HL-60 (cell line): ENCODE results near the gene CEP128.

ENCODE experiments used
- DNase-seq, 2 experiments: peaks; one replicate each; pipeline ENCODE4 v3.0.0-alpha.2; 2010 to 2020; ENCODE audit warnings: low read depth in 1 of 2, low spot score in 1 of 2
- H3K27ac ChIP-seq: fragments of 250-450 bp; sonication (Bioruptor Pico); replicated peaks from 2 replicates; pipeline ENCODE4 v1.5.1; 2020; ENCODE audit warnings: mild to moderate bottlenecking, moderate library complexity
- H3K27me3 ChIP-seq: fragments of 250-450 bp; sonication (Bioruptor Pico); 2 replicates; pipeline ENCODE4 v1.5.1; 2021; ENCODE audit warnings: mild to moderate bottlenecking, moderate library complexity; ENCODE audit not compliant: insufficient read depth, poor library complexity, severe bottlenecking
- H3K4me3 ChIP-seq: replicated peaks from 2 replicates; pipeline ENCODE4 v1.5.1; 2011; ENCODE audit warnings: mild to moderate bottlenecking, control low read depth, low read length; ENCODE audit not compliant: insufficient read depth
- CTCF ChIP-seq: IDR thresholded peaks from one replicate; pipeline ENCODE4 v1.5.1; 2011; ENCODE audit warnings: low read length, control low read depth, inconsistent platforms; ENCODE audit not compliant: insufficient read depth
- GABPA ChIP-seq: IDR thresholded peaks from 2 replicates; pipeline ENCODE4 v1.6.1; 2012; ENCODE audit warnings: low read depth
- POLR2AphosphoS5 ChIP-seq: IDR thresholded peaks from 2 replicates; pipeline ENCODE4 v1.6.1; 2012; ENCODE audit warnings: low read depth
- REST ChIP-seq: IDR thresholded peaks from 2 replicates; pipeline ENCODE4 v1.6.1; 2012; ENCODE audit warnings: low read depth; ENCODE audit not compliant: insufficient replicate concordance
- SPI1 ChIP-seq: IDR thresholded peaks from 2 replicates; pipeline ENCODE4 v1.6.1; 2012; ENCODE audit warnings: low read depth, mild to moderate bottlenecking, borderline replicate concordance

The CEP128 gene

GRCh38 chr14:80602946-80603345 is 338.6 kb downstream of the CEP128 start:
- Histone ChIP-seq H3K27me3 (no peaks in the 10 kb centered on the region), H3K4me3 (no peak overlapping the region), H3K27ac (no peak overlapping the region)
- TF ChIP-seq CTCF (no peak), REST (no peak), GABPA (no peak), POLR2AphosphoS5 (no peak), SPI1 (no peak)
- no peak for DNase-seq

- H3K4me3 ChIP-seq: no peak overlapping the region
- H3K27me3 ChIP-seq: no peaks in the 10 kb centered on the region
- peak in 1 of 2 experiments; percentile 1 for DNase-seq
- no peak for TF ChIP-seq CTCF
- H3K27ac ChIP-seq: no peak overlapping the region
Observed at GRCh38 chr14:80587096-80587724, 354.3 kb downstream of the CEP128 start.

GRCh38 chr14:80586131-80586530 is 355.4 kb downstream of the CEP128 start:
- DNase-seq: no peak
- TF ChIP-seq REST (no peak), GABPA (no peak), POLR2AphosphoS5 (no peak), CTCF (no peak), SPI1 (no peak)
- Histone ChIP-seq H3K27me3 (no peaks in the 10 kb centered on the region), H3K4me3 (no peak overlapping the region), H3K27ac (no peak overlapping the region)

- Histone ChIP-seq H3K27me3 (no peaks in the 10 kb centered on the region), H3K27ac (no peak overlapping the region), H3K4me3 (no peak overlapping the region)
- DNase-seq: no peak
- TF ChIP-seq CTCF (no peak), REST (no peak), POLR2AphosphoS5 (no peak), GABPA (no peak), SPI1 (no peak)
Observed at GRCh38 chr14:80585506-80585835, 356.1 kb downstream of the CEP128 start.
